HepG2 (cell line): ENCODE data around the gene PXDC1.

ENCODE experiments used
- HNRNPL ChIP-seq: fragments of 200-400 bp; formaldehyde crosslinking; IDR thresholded peaks from 2 replicates; pipeline ENCODE4 v1.6.1; 2017; ENCODE audit warnings: mild to moderate bottlenecking, low read depth, low read length
- POLR2AphosphoS5 ChIP-seq: IDR thresholded peaks from 2 replicates; pipeline ENCODE4 v1.6.1; 2012; ENCODE audit warnings: low read depth, low read length
- SUZ12 ChIP-seq: fragments of 150-350 bp; IDR thresholded peaks from 2 replicates; pipeline ENCODE4 v1.6.1; 2014; ENCODE audit warnings: low read depth, low read length
- TF ChIP-seq, protein P1 (sequence below): sonication (generic); formaldehyde crosslinking; IDR thresholded peaks from 2 replicates; pipeline ENCODE4 v1.4.0; 2020; ENCODE audit warnings: mild to moderate bottlenecking, missing genetic modification reagents
- TF ChIP-seq, protein P2 (sequence below): sonication (generic); formaldehyde crosslinking; IDR thresholded peaks from 2 replicates; pipeline ENCODE4 v1.5.1; 2020; ENCODE audit warnings: mild to moderate bottlenecking, missing genetic modification reagents, borderline replicate concordance

DNA sequence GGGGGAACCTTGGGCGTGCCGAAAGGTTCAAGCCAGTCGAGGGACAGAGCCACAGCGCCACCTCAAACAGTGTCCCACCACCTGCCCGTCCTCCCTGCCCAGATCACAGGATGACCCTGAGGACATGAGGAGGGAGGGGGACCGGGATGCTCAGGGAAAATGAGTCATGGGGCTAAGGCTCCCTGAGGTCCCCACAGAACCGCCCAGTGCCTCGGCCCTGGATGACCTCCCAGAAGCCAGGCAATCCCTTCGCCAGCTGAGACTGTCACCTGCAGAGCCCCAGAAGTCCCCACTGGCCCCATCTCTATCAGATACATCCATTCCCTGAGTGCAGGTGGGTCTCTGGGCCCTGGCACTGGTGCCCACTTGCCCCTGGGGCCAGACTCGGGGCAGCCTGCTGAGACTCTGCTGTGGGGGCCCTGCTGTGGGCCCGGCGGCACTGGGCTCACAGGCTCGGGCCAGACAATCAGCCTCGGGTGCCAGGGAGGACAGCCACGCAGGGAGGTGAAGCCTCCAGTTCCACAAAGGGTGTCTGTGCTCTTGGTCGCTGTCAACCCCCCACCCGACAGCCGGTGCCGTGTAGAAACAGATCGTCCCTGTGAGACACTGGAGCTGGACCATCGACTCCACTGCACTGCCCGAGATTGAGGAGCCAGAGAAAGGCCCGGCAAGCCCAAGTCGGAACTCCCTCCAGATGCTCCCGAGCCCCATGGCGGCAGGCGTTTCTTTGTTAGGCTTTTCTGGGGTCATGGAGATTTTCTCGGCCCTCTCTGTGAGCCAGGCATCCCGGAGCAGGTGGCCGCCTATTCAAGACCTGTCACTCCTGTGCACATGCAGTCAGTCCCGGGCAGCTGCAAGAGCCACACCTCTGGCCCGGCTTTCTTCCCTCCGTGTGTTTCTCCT is 26.1 kb downstream of the PXDC1 start:
- TF ChIP-seq, protein P1, sequence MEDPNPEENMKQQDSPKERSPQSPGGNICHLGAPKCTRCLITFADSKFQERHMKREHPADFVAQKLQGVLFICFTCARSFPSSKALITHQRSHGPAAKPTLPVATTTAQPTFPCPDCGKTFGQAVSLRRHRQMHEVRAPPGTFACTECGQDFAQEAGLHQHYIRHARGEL, result no peak
- no peak for TF ChIP-seq POLR2AphosphoS5
- no peak for TF ChIP-seq HNRNPL
- TF ChIP-seq, protein P2, sequence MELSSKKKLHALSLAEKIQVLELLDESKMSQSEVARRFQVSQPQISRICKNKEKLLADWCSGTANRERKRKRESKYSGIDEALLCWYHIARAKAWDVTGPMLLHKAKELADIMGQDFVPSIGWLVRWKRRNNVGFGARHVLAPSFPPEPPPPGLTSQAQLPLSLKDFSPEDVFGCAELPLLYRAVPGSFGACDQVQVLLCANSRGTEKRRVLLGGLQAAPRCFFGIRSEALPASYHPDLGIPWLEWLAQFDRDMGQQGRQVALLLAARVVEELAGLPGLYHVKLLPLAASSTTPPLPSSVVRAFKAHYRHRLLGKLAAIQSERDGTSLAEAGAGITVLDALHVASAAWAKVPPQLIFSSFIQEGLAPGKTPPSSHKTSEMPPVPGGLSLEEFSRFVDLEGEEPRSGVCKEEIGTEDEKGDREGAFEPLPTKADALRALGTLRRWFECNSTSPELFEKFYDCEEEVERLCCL (CRISPR knock-in tag), result no peak
- TF ChIP-seq SUZ12, result no peak
